Esophagus muscularis mucosa (tissue), 4 donors: Measurements from ENCODE around the gene CHRM5.

Experiments used
- EP300 ChIP-seq: sonication (generic); formaldehyde crosslinking; IDR thresholded peaks from one replicate; pipeline ENCODE4 v1.6.1; 2017; ENCODE audit warnings: antibody characterized with exemption
- POLR2AphosphoS5 ChIP-seq, 2 donors: sonication (generic); formaldehyde crosslinking; IDR thresholded peaks; one replicate each; pipeline ENCODE4 v1.6.1; 2017; ENCODE audit warnings: antibody characterized with exemption in 2 of 2
- TF ChIP-seq, protein P1 (sequence below), 3 experiments: fragments of 200-600 bp in 2 of 3; fragments of 450-650 bp in 1 of 3; sonication (generic) in 2 of 3; IDR thresholded peaks; one replicate each; pipeline ENCODE4 v1.5.1; 2017 to 2019; ENCODE audit warnings: antibody characterized with exemption in 3 of 3, mild to moderate bottlenecking in 2 of 3, moderate library complexity in 1 of 3

DNA sequence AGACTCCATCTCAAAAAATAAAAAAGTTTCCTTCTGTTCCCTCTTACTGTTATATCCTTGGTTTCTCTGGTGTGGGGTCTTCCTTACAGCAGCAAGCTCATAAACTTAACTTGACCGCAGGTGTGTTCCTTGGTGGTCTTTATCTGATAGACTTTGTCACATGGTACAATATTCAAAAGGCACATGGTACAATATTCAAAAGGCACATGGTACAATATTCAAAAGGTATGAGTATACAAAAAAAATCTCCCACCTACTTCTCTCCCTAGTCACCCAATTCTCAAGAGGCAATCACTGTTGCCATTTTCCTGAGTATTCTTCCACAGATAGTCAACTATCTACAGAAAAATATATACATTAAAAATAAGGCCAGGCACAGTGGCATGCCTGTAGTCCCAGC lies 138.1 kb downstream of the CHRM5 start:
- no peak for TF ChIP-seq POLR2AphosphoS5 (IDR thresholded peaks at IDR 0.05)
- TF ChIP-seq EP300: no peak
- TF ChIP-seq, protein P1, sequence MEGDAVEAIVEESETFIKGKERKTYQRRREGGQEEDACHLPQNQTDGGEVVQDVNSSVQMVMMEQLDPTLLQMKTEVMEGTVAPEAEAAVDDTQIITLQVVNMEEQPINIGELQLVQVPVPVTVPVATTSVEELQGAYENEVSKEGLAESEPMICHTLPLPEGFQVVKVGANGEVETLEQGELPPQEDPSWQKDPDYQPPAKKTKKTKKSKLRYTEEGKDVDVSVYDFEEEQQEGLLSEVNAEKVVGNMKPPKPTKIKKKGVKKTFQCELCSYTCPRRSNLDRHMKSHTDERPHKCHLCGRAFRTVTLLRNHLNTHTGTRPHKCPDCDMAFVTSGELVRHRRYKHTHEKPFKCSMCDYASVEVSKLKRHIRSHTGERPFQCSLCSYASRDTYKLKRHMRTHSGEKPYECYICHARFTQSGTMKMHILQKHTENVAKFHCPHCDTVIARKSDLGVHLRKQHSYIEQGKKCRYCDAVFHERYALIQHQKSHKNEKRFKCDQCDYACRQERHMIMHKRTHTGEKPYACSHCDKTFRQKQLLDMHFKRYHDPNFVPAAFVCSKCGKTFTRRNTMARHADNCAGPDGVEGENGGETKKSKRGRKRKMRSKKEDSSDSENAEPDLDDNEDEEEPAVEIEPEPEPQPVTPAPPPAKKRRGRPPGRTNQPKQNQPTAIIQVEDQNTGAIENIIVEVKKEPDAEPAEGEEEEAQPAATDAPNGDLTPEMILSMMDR (IDR thresholded peaks at IDR 0.05): no peak
